Measurements from ENCODE around the gene KRT7. TPM values are rescaled to one million over a fixed set of nuclear protein-coding genes. Genes with fewer than 3 reads are reported as not detected.
"Not testable (repeated sequence)": the region's sequence is repeated elsewhere in the genome, so short reads cannot be mapped to it uniquely, and the experiment has no call there.

KRT7 gene
- total RNA-seq, 1 experiment from 2014 or later = 13.8 TPM

- no peak for DNase-seq (ENCODE audit: low spot score)
Measured at GRCh38 chr12:52255926-52256583, 23.0 kb downstream of the KRT7 start.

- DNase-seq (ENCODE audit: low spot score) = no peak
Measured at GRCh38 chr12:52256584-52256935, 23.5 kb downstream of the KRT7 start.

GRCh38 chr12:52257074-52257551 lies 24.1 kb downstream of the KRT7 start:
- no peak for DNase-seq (ENCODE audit: low spot score)

- DNase-seq (ENCODE audit: low spot score) = not testable (repeated sequence)
Measured at GRCh38 chr12:52257922-52258321, 24.9 kb downstream of the KRT7 start.

- DNase-seq (ENCODE audit: low spot score) = no peak
Measured at GRCh38 chr12:52258335-52258901, 25.4 kb downstream of the KRT7 start.

- DNase-seq (ENCODE audit: low spot score) = no peak
Measured at GRCh38 chr12:52259657-52260243, 26.7 kb downstream of the KRT7 start.

- no peak for DNase-seq (ENCODE audit: low spot score)
Measured at GRCh38 chr12:52260361-52261207, 27.5 kb downstream of the KRT7 start.

GRCh38 chr12:52261208-52261484 lies 28.1 kb downstream of the KRT7 start:
- no peak for DNase-seq (ENCODE audit: low spot score)

- no peak for DNase-seq (ENCODE audit: low spot score)
Measured at GRCh38 chr12:52262286-52262685, 29.2 kb downstream of the KRT7 start.

GRCh38 chr12:52263761-52264434 lies 30.9 kb downstream of the KRT7 start:
- no peak for DNase-seq (ENCODE audit: low spot score)

- DNase-seq (ENCODE audit: low spot score) = no peak
Measured at GRCh38 chr12:52264435-52264825, 31.4 kb downstream of the KRT7 start.

GRCh38 chr12:52266514-52266913 lies 33.5 kb downstream of the KRT7 start:
- DNase-seq (ENCODE audit: low spot score) = no peak

- DNase-seq (ENCODE audit: low spot score) = no peak
Measured at GRCh38 chr12:52267266-52267665, 34.2 kb downstream of the KRT7 start.

- no peak for DNase-seq (ENCODE audit: low spot score)
Measured at GRCh38 chr12:52267699-52268098, 34.7 kb downstream of the KRT7 start.

- DNase-seq (ENCODE audit: low spot score) = no peak
Measured at GRCh38 chr12:52268212-52268611, 35.2 kb downstream of the KRT7 start.

GRCh38 chr12:52270541-52271070 lies 37.6 kb downstream of the KRT7 start:
- DNase-seq (ENCODE audit: low spot score) = no peak

GRCh38 chr12:52271158-52271557 lies 38.1 kb downstream of the KRT7 start:
- no peak for DNase-seq (ENCODE audit: low spot score)

- no peak for DNase-seq (ENCODE audit: low spot score)
Measured at GRCh38 chr12:52274521-52275120, 41.6 kb downstream of the KRT7 start, which contains the start of gene KRT86. Gene KRT86, plus strand, starts transcription at chr12:52274645. Its CDS starts 27,272 bp downstream, at chr12:52301917.

- DNase-seq (ENCODE audit: low spot score) = no peak
Measured at GRCh38 chr12:52275686-52276085, 42.6 kb downstream of the KRT7 start.

GRCh38 chr12:52277486-52278245 lies 44.6 kb downstream of the KRT7 start:
- no peak for DNase-seq (ENCODE audit: low spot score)
